B cell (primary cell): ENCODE results near the gene IL13RA1. TPM values are rescaled to one million over a fixed set of nuclear protein-coding genes. Genes with fewer than 3 reads are reported as not detected.

Experiments used
- ATAC-seq: fragments of 200-7000 bp; cut with Tn5 transposase; one replicate; pipeline ENCODE4 v1.10.0; 2021; ENCODE audit warnings: low read depth, mild to moderate bottlenecking, moderate number of reproducible peaks, moderate library complexity
- CTCF ChIA-PET: fragments of 350-600 bp; sonication (Branson Sonifier 250); formaldehyde crosslinking; loops from one replicate; lab custom pipeline; 2021; ENCODE audit warnings: antibody characterized with exemption, inconsistent platforms; lab: Charles Lee
- POLR2A ChIA-PET: fragments of 350-600 bp; sonication (Branson Sonifier 250); formaldehyde crosslinking; loops from one replicate; lab custom pipeline; 2021; ENCODE audit warnings: antibody characterized with exemption; lab: Charles Lee
- DNase-seq: peaks from one replicate; pipeline ENCODE4 v3.0.0; 2013
- H2AFZ ChIP-seq: 2 replicates; pipeline ENCODE4 v1.6.1; 2012; ENCODE audit warnings: mild to moderate bottlenecking, low read depth, low read length; ENCODE audit not compliant: insufficient read depth, poor library complexity, severe bottlenecking
- H3K27ac ChIP-seq, 2 donors: 1 replicate in 1 of 2; 2 replicates in 1 of 2; pipeline ENCODE4 v1.5.1; 2012 to 2013; ENCODE audit warnings: low read length in 2 of 2, mild to moderate bottlenecking in 2 of 2, moderate library complexity in 1 of 2
- H3K27me3 ChIP-seq, 4 experiments: fragments of 200-600 bp in 1 of 4; sonication (generic) in 1 of 4; replicated peaks in 1 of 4; 1 replicate in 2 of 4; 2 replicates in 2 of 4; pipeline versions ENCODE4 v1.6.1 to v1.7.0; 2013 to 2016; ENCODE audit warnings: low read length in 3 of 4, mild to moderate bottlenecking in 2 of 4, mixed read lengths in 1 of 4, moderate library complexity in 1 of 4; ENCODE audit not compliant: insufficient read depth in 4 of 4, control insufficient read depth in 3 of 4; ENCODE audit errors: control extremely low read depth in 1 of 4
- H3K36me3 ChIP-seq, 2 experiments: replicated peaks in 1 of 2; 1 replicate in 1 of 2; 2 replicates in 1 of 2; pipeline versions ENCODE4 v1.6.1 to v1.7.1; 2013; ENCODE audit warnings: low read length in 1 of 2; ENCODE audit not compliant: insufficient read depth in 2 of 2, control insufficient read depth in 1 of 2; ENCODE audit errors: control extremely low read depth in 1 of 2, extremely low read depth in 1 of 2
- H3K4me1 ChIP-seq, 2 donors: fragments of 200-600 bp in 1 of 2; sonication (generic) in 1 of 2; 1 replicate in 1 of 2; 2 replicates in 1 of 2; pipeline versions ENCODE4 v1.5.1 to v1.6.1; 2013 to 2017; ENCODE audit warnings: low read length in 2 of 2; ENCODE audit not compliant: control insufficient read depth in 2 of 2, insufficient read depth in 2 of 2
- H3K4me2 ChIP-seq: replicated peaks from 2 replicates; pipeline ENCODE3; 2012; ENCODE audit warnings: mild to moderate bottlenecking, low read depth, low read length; ENCODE audit not compliant: poor library complexity, severe bottlenecking
- H3K4me3 ChIP-seq, 5 experiments: fragments of 200-600 bp in 1 of 5; sonication (generic) in 1 of 5; 1 replicate in 3 of 5; 2 replicates in 2 of 5; pipeline versions ENCODE4 v1.5.1 to v1.7.0; 2011 to 2016; ENCODE audit warnings: low read length in 4 of 5, mild to moderate bottlenecking in 4 of 5, low read depth in 2 of 5, control low read depth in 1 of 5, moderate library complexity in 1 of 5; ENCODE audit not compliant: insufficient read depth in 1 of 5; ENCODE audit errors: control extremely low read depth in 1 of 5, extremely low read depth in 1 of 5
- H3K79me2 ChIP-seq: fragments of 200-600 bp; sonication (generic); one replicate; pipeline ENCODE4 v1.6.0; 2016; ENCODE audit warnings: low read length; ENCODE audit not compliant: control insufficient read depth, insufficient read depth
- H3K9ac ChIP-seq: fragments of 200-600 bp; sonication (generic); 2 replicates; pipeline ENCODE4 v1.6.1; 2017; ENCODE audit warnings: mild to moderate bottlenecking, low read length, moderate library complexity
- H3K9me3 ChIP-seq, 3 donors: one replicate each; pipeline versions ENCODE4 v1.6.1 to v1.7.1; 2013; ENCODE audit warnings: low read length in 2 of 3; ENCODE audit not compliant: control insufficient read depth in 2 of 3, insufficient read depth in 1 of 3; ENCODE audit errors: control extremely low read depth in 1 of 3
- H4K20me1 ChIP-seq: 2 replicates; pipeline ENCODE4 v1.6.0; 2012; ENCODE audit warnings: mild to moderate bottlenecking, low read length; ENCODE audit not compliant: insufficient read depth, control insufficient read depth, poor library complexity, severe bottlenecking
- H3K27ac Mint-ChIP-seq: one replicate; pipeline ENCODE4 v1.8.0; 2021; ENCODE audit warnings: mixed read lengths
- H3K27me3 Mint-ChIP-seq: one replicate; pipeline ENCODE4 v1.8.0; 2021; ENCODE audit warnings: mixed read lengths
- H3K4me1 Mint-ChIP-seq: one replicate; pipeline ENCODE4 v1.8.0; 2021; ENCODE audit warnings: mixed read lengths
- H3K4me3 Mint-ChIP-seq: one replicate; pipeline ENCODE4 v1.8.0; 2021; ENCODE audit warnings: mixed read lengths
- H3K9me3 Mint-ChIP-seq: one replicate; pipeline ENCODE4 v1.8.0; 2022; ENCODE audit warnings: mixed read lengths; ENCODE audit not compliant: insufficient read depth
- EZH2 ChIP-seq: IDR thresholded peaks from 2 replicates; pipeline ENCODE4 v1.6.1; 2012; ENCODE audit warnings: borderline replicate concordance, low read depth, mild to moderate bottlenecking, moderate library complexity, low read length; ENCODE audit not compliant: insufficient read depth, poor library complexity, severe bottlenecking
- WGBS: methylation state at CpG from one replicate; pipeline ENCODE4 v1.1.5; 2013; ENCODE audit warnings: missing lambda C conversion rate; ENCODE audit not compliant: insufficient coverage; 5-methylcytosine and 5-hydroxymethylcytosine counted together
- intact Hi-C: fragments of 100-400 bp; cut with micrococcal nuclease; formaldehyde crosslinking; loops from one replicate; pipeline ENCODE4 v1.10.0; 2022
- polyA plus RNA-seq: library from polyadenylated mRNA; depleted of rRNA; stranded (reverse); fragments of >200 nt; gene quantifications from 2 replicates; pipeline ENCODE4 v1.2.3, GENCODE V29; 2012
- total RNA-seq, 2 donors: library from RNA; stranded (reverse); fragments of 120-200 nt in 1 of 2; gene quantifications; 1 replicate in 1 of 2; 2 replicates in 1 of 2; pipeline versions ENCODE4 v1.2.3 to v1.2.4, GENCODE V29; 2013 to 2022
- TF ChIP-seq, protein P1 (sequence below): fragments of 200-600 bp; IDR thresholded peaks from one replicate; pipeline ENCODE4 v1.8.0; 2022; ENCODE audit warnings: antibody characterized with exemption, mild to moderate bottlenecking

The IL13RA1 gene
- total and polyA plus RNA-seq, 2 donors (not counting 1 experiment from before 2014, with no cell fraction given): 9.2 to 36.1 TPM

DNA sequence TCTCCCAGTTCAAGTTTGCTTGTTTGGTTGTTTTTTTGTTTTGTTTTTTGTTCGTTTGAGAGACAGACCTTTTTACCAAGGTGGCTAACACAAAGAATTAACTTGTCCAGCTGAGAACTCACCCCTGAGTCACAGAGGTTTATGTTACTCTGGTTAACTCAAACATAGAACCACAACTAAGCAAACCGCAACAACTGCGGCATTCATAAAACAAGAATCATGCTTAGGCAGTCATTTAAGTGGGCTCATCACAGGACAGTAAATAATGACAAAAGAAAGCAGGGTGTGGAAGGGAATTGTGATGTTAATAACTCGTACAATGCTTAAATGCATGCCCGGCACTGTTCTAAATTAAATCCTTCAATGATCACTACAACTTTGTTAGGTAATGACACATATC is 24.7 kb upstream of the IL13RA1 start:
- DNase-seq: no peak
- no peak overlapping the region for H3K27ac Mint-ChIP-seq
- TF ChIP-seq, protein P1, sequence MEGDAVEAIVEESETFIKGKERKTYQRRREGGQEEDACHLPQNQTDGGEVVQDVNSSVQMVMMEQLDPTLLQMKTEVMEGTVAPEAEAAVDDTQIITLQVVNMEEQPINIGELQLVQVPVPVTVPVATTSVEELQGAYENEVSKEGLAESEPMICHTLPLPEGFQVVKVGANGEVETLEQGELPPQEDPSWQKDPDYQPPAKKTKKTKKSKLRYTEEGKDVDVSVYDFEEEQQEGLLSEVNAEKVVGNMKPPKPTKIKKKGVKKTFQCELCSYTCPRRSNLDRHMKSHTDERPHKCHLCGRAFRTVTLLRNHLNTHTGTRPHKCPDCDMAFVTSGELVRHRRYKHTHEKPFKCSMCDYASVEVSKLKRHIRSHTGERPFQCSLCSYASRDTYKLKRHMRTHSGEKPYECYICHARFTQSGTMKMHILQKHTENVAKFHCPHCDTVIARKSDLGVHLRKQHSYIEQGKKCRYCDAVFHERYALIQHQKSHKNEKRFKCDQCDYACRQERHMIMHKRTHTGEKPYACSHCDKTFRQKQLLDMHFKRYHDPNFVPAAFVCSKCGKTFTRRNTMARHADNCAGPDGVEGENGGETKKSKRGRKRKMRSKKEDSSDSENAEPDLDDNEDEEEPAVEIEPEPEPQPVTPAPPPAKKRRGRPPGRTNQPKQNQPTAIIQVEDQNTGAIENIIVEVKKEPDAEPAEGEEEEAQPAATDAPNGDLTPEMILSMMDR: no peak
- TF ChIP-seq EZH2: no peak

DNA sequence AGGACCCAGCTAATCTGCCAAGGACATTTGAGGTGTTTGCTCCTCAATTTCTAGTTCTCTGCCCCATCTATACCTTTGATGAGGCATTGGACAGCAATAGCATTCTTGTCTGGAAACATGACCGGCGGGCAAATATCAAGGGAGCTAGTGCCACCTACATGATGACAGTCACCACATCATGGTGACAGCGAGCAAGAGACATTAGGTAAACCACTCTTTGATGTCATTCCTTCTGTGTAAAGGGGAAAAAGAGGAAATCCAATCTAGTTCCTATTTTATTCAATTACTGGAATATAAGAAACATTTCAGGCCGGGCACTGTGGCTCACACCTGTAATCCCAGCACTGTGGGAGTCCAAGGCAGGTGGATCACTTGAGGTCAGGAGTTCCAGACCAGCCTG is 20.7 kb upstream of the IL13RA1 start:
- WGBS: no CpG with 5 or more reads among the region's 4 CpGs
- ChIA-PET POLR2A (no interaction called here), CTCF (no interaction called here)
- H3K4me1 ChIP-seq: no peaks in the 10 kb centered on the region
- H3K4me2 ChIP-seq: no peak overlapping the region
- H2AFZ ChIP-seq: no peak overlapping the region
- peaks cover 4% of the 10 kb centered on the region for H3K4me1 Mint-ChIP-seq
- no peaks in the 10 kb centered on the region for H3K9me3 Mint-ChIP-seq
- no peak overlapping the region for H3K27ac ChIP-seq
- ATAC-seq (no peak), DNase-seq (no peak)
- no peak overlapping the region for H3K4me3 Mint-ChIP-seq
- H3K4me3 ChIP-seq: no peak overlapping the region
- H3K9me3 ChIP-seq: no peaks in the 10 kb centered on the region
- no peaks in the 10 kb centered on the region for H3K36me3 ChIP-seq
- H3K27ac Mint-ChIP-seq: no peak overlapping the region
- TF ChIP-seq, protein P1: no peak
- no peak for TF ChIP-seq EZH2
- intact Hi-C loops: no loop called here
- H3K9ac ChIP-seq: no peak overlapping the region
- H3K27me3 ChIP-seq: no peaks in the 10 kb centered on the region
- no peaks in the 10 kb centered on the region for H3K27me3 Mint-ChIP-seq
- H4K20me1 ChIP-seq: no peaks in the 10 kb centered on the region
- H3K79me2 ChIP-seq: no peaks in the 10 kb centered on the region

More for the DNA sequence above, 24.7 kb upstream of the IL13RA1 start:
- Mint-ChIP-seq H3K4me1 (peaks cover 15% of the 10 kb centered on the region), H3K27me3 (no peaks in the 10 kb centered on the region), H3K4me3 (no peak overlapping the region), H3K9me3 (no peaks in the 10 kb centered on the region)
- Histone ChIP-seq H3K36me3 (no peaks in the 10 kb centered on the region), H3K27me3 (no peaks in the 10 kb centered on the region), H2AFZ (no peak overlapping the region), H3K79me2 (no peaks in the 10 kb centered on the region), H3K4me1 (peaks cover 11 to 13% of the 10 kb centered on the region in 2 donors), H3K27ac (no peak overlapping the region), H3K4me3 (no peak overlapping the region), H4K20me1 (no peaks in the 10 kb centered on the region), H3K4me2 (no peak overlapping the region), H3K9ac (no peak overlapping the region), H3K9me3 (no peaks in the 10 kb centered on the region)
- intact Hi-C loops: no loop called here
- CTCF ChIA-PET: no interaction called here
- POLR2A ChIA-PET: no interaction called here
- WGBS: no CpG with 5 or more reads among the region's 5 CpGs
- ATAC-seq: no peak
